GM23248 (cell line): Measurements from ENCODE around the gene RARB. TPM values are rescaled to one million over a fixed set of nuclear protein-coding genes. Genes with fewer than 3 reads are reported as not detected.
A peak's percentile ranks its signal among the peaks of the same experiment; 100 is the strongest.

ENCODE experiments used
- DNase-seq: peaks from one replicate; pipeline ENCODE4 v3.0.0-alpha.2; 2015
- H2AFZ ChIP-seq: fragments of 200-600 bp; sonication (generic); 2 replicates; pipeline ENCODE4 v1.6.1; 2016; ENCODE audit warnings: antibody characterized with exemption
- H3F3A ChIP-seq: fragments of 200-600 bp; sonication (generic); 2 replicates; pipeline ENCODE4 v1.6.1; 2016; ENCODE audit warnings: mild to moderate bottlenecking, antibody characterized with exemption, mixed run types; ENCODE audit not compliant: insufficient read depth
- H3K27ac ChIP-seq: fragments of 200-600 bp; sonication (generic); 2 replicates; pipeline ENCODE4 v1.5.1; 2016; ENCODE audit warnings: mild to moderate bottlenecking
- H3K27me3 ChIP-seq: fragments of 200-600 bp; sonication (generic); replicated peaks from 2 replicates; pipeline ENCODE4 v1.6.1; 2016; ENCODE audit warnings: mild to moderate bottlenecking; ENCODE audit not compliant: insufficient read depth
- H3K36me3 ChIP-seq: fragments of 200-600 bp; sonication (generic); 2 replicates; pipeline ENCODE4 v1.6.1; 2016; ENCODE audit warnings: low read depth, mild to moderate bottlenecking
- H3K4me1 ChIP-seq: fragments of 200-600 bp; sonication (generic); 2 replicates; pipeline ENCODE4 v1.6.1; 2016; ENCODE audit warnings: mild to moderate bottlenecking; ENCODE audit not compliant: insufficient read depth
- H3K4me2 ChIP-seq: fragments of 200-600 bp; sonication (generic); one replicate; pipeline ENCODE4 v1.6.1; 2016; ENCODE audit warnings: mild to moderate bottlenecking; ENCODE audit not compliant: unreplicated experiment
- H3K4me3 ChIP-seq: fragments of 200-600 bp; sonication (generic); 2 replicates; pipeline ENCODE4 v1.5.1; 2016; ENCODE audit warnings: mild to moderate bottlenecking
- H3K79me2 ChIP-seq: fragments of 200-600 bp; sonication (generic); 2 replicates; pipeline ENCODE4 v1.6.1; 2016; ENCODE audit warnings: mild to moderate bottlenecking; ENCODE audit not compliant: insufficient read depth
- H3K9ac ChIP-seq: fragments of 200-600 bp; sonication (generic); 2 replicates; pipeline ENCODE4 v1.6.1; 2016; ENCODE audit warnings: mild to moderate bottlenecking
- H3K9me2 ChIP-seq: fragments of 200-600 bp; sonication (generic); 2 replicates; pipeline ENCODE4 v1.6.1; 2016; ENCODE audit warnings: mixed run types, mild to moderate bottlenecking, moderate library complexity; ENCODE audit not compliant: insufficient read depth
- H3K9me3 ChIP-seq: fragments of 200-600 bp; sonication (generic); one replicate; pipeline ENCODE4 v1.6.1; 2017; ENCODE audit warnings: low read depth
- H4K20me1 ChIP-seq: fragments of 200-600 bp; sonication (generic); 2 replicates; pipeline ENCODE4 v1.6.0; 2016; ENCODE audit not compliant: insufficient read depth
- EZH2 ChIP-seq: fragments of 200-600 bp; sonication (generic); IDR thresholded peaks from 2 replicates; pipeline ENCODE4 v1.6.1; 2018; ENCODE audit warnings: antibody characterized with exemption, mild to moderate bottlenecking; ENCODE audit not compliant: insufficient read depth, poor library complexity, severe bottlenecking
- EZH2phosphoT487 ChIP-seq: fragments of 200-600 bp; sonication (generic); IDR thresholded peaks from 2 replicates; pipeline ENCODE4 v1.6.1; 2018; ENCODE audit warnings: antibody characterized with exemption, moderate library complexity, mild to moderate bottlenecking, low read depth; ENCODE audit not compliant: insufficient read depth
- WGBS, 2 experiments: methylation state at CpG; one replicate each; pipeline ENCODE4 v1.1.6; 2015 to 2017; ENCODE audit warnings: low lambda C conversion rate in 2 of 2, low coverage in 1 of 2; ENCODE audit errors: missing lambda C conversion rate in 2 of 2; 5-methylcytosine and 5-hydroxymethylcytosine counted together
- in situ Hi-C: fragments of 300-500 bp; cut with MboI; formaldehyde crosslinking; loops from 2 replicates; pipeline ENCODE4 v1.15.0; 2020
- polyA plus RNA-seq: library from polyadenylated mRNA; unstranded; fragments of >200 nt; fragmentation: Nextera tagmentation; extraction: Ambion mirVana; gene quantifications from 2 replicates; pipeline ENCODE4 v1.2.1, GENCODE V29; 2016
- total RNA-seq: library from RNA; depleted of rRNA; stranded (reverse); fragments of >200 nt; shearing (Covaris generic); gene quantifications from 2 replicates; pipeline ENCODE4 v1.2.3, GENCODE V29; 2014

Gene RARB
- total and polyA plus RNA-seq, 2 experiments from 2014 or later = 0.11 TPM; not detected in 1

GRCh38 chr3:25571285-25571684 is 143.2 kb downstream of the RARB start:
- no peak for DNase-seq
- Histone ChIP-seq H3K27ac (no peak overlapping the region), H3K36me3 (no peaks in the 10 kb centered on the region), H3K9me2 (no peaks in the 10 kb centered on the region), H2AFZ (no peak overlapping the region), H3K79me2 (no peaks in the 10 kb centered on the region), H3K27me3 (no peaks in the 10 kb centered on the region), H3K4me3 (no peak overlapping the region), H3K4me1 (no peaks in the 10 kb centered on the region), H3K9me3 (no peaks in the 10 kb centered on the region), H3F3A (no peaks in the 10 kb centered on the region), H3K4me2 (no peak overlapping the region), H3K9ac (no peak overlapping the region), H4K20me1 (no peaks in the 10 kb centered on the region)
- WGBS, 2 experiments = 64 to 73% methylated on average over 6 of the region's 6 CpGs
- TF ChIP-seq EZH2 (no peak), EZH2phosphoT487 (no peak)
- in situ Hi-C loops = no loop called here

- Histone ChIP-seq H3K4me2 (no peak overlapping the region), H3K4me3 (no peak overlapping the region), H3K9me2 (no peaks in the 10 kb centered on the region), H3K9me3 (no peaks in the 10 kb centered on the region), H3K9ac (no peak overlapping the region), H3K79me2 (no peaks in the 10 kb centered on the region), H3F3A (no peaks in the 10 kb centered on the region), H3K27me3 (no peaks in the 10 kb centered on the region), H4K20me1 (no peaks in the 10 kb centered on the region), H2AFZ (no peak overlapping the region), H3K36me3 (no peaks in the 10 kb centered on the region), H3K27ac (no peak overlapping the region), H3K4me1 (no peaks in the 10 kb centered on the region)
- TF ChIP-seq EZH2 = no peak
- TF ChIP-seq EZH2phosphoT487 = no peak
- 90 to 92% methylated on average over 3 of the region's 3 CpGs for WGBS, 2 experiments
- no peak for DNase-seq
- in situ Hi-C loops = no loop called here
These were observed 144.3 kb downstream of the RARB start for GRCh38 chr3:25572336-25572735.

GRCh38 chr3:25572919-25573385 is 144.9 kb downstream of the RARB start:
- H3K9ac ChIP-seq = no peak overlapping the region
- H3K36me3 ChIP-seq = no peaks in the 10 kb centered on the region
- H3K79me2 ChIP-seq = no peaks in the 10 kb centered on the region
- H3K9me2 ChIP-seq = no peaks in the 10 kb centered on the region
- H3K4me3 ChIP-seq = no peak overlapping the region
- no peaks in the 10 kb centered on the region for H3F3A ChIP-seq
- no peaks in the 10 kb centered on the region for H4K20me1 ChIP-seq
- in situ Hi-C loops = no loop called here
- peak overlapping the region; percentile 50; the same call in 1 of the 2 replicates for H2AFZ ChIP-seq
- H3K27ac ChIP-seq = no peak overlapping the region
- WGBS, 2 experiments = 68 to 73% methylated on average over 14 of the region's 14 CpGs
- no peak overlapping the region for H3K4me2 ChIP-seq
- peak; percentile 10 for DNase-seq
- H3K27me3 ChIP-seq = no peaks in the 10 kb centered on the region
- H3K9me3 ChIP-seq = no peaks in the 10 kb centered on the region
- no peaks in the 10 kb centered on the region for H3K4me1 ChIP-seq
- no peak for TF ChIP-seq EZH2
- no peak for TF ChIP-seq EZH2phosphoT487

GRCh38 chr3:25573386-25574171 is 145.5 kb downstream of the RARB start:
- no peak overlapping the region for H3K9ac ChIP-seq
- no peaks in the 10 kb centered on the region for H3F3A ChIP-seq
- no peaks in the 10 kb centered on the region for H3K36me3 ChIP-seq
- H3K9me2 ChIP-seq = no peaks in the 10 kb centered on the region
- H4K20me1 ChIP-seq = no peaks in the 10 kb centered on the region
- no peaks in the 10 kb centered on the region for H3K27me3 ChIP-seq
- no peaks in the 10 kb centered on the region for H3K79me2 ChIP-seq
- peak overlapping the region; percentile 50; the same call in 1 of the 2 replicates for H2AFZ ChIP-seq
- 70 to 74% methylated on average over 19 of the region's 19 CpGs for WGBS, 2 experiments
- TF ChIP-seq EZH2 (no peak), EZH2phosphoT487 (no peak)
- no peak overlapping the region for H3K4me2 ChIP-seq
- H3K9me3 ChIP-seq = no peaks in the 10 kb centered on the region
- in situ Hi-C loops = no loop called here
- no peaks in the 10 kb centered on the region for H3K4me1 ChIP-seq
- no peak overlapping the region for H3K4me3 ChIP-seq
- peak; percentile 48 for DNase-seq
- 0 out of 2 replicates have a peak overlapping the region, but pooled peaks have one; percentile 15 for H3K27ac ChIP-seq
